Nephron progenitor cell (in vitro differentiated cells): ENCODE data around the gene CXCR1.
"Not testable (repeated sequence)": the region's sequence is repeated elsewhere in the genome, so short reads cannot be mapped to it uniquely, and the experiment has no call there.

Experiments
- DNase-seq: peaks from one replicate; pipeline ENCODE4 v3.0.0; 2021
- H3K27ac Mint-ChIP-seq: 2 replicates; pipeline ENCODE4 v1.8.0; 2021; ENCODE audit warnings: mild to moderate bottlenecking, moderate library complexity, mixed read lengths
- H3K27me3 Mint-ChIP-seq: 2 replicates; pipeline ENCODE4 v1.8.0; 2021; ENCODE audit warnings: mild to moderate bottlenecking, low read depth, mixed read lengths; ENCODE audit not compliant: poor library complexity
- H3K36me3 Mint-ChIP-seq: 2 replicates; pipeline ENCODE4 v1.8.0; 2021; ENCODE audit warnings: low read depth, mixed read lengths
- H3K4me1 Mint-ChIP-seq: 2 replicates; pipeline ENCODE4 v1.8.0; 2021; ENCODE audit warnings: mixed read lengths
- H3K4me3 Mint-ChIP-seq: 2 replicates; pipeline ENCODE4 v1.8.0; 2021; ENCODE audit warnings: mild to moderate bottlenecking, moderate library complexity, mixed read lengths
- H3K9me3 Mint-ChIP-seq: 2 replicates; pipeline ENCODE4 v1.8.0; 2021; ENCODE audit warnings: mild to moderate bottlenecking, moderate library complexity, mixed read lengths
- TF ChIP-seq, protein P1 (sequence below): fragments of 200-600 bp; sonication (generic); IDR thresholded peaks from 2 replicates; pipeline ENCODE4 v1.5.0; 2021; ENCODE audit warnings: antibody characterized with exemption

Gene CXCR1

DNA sequence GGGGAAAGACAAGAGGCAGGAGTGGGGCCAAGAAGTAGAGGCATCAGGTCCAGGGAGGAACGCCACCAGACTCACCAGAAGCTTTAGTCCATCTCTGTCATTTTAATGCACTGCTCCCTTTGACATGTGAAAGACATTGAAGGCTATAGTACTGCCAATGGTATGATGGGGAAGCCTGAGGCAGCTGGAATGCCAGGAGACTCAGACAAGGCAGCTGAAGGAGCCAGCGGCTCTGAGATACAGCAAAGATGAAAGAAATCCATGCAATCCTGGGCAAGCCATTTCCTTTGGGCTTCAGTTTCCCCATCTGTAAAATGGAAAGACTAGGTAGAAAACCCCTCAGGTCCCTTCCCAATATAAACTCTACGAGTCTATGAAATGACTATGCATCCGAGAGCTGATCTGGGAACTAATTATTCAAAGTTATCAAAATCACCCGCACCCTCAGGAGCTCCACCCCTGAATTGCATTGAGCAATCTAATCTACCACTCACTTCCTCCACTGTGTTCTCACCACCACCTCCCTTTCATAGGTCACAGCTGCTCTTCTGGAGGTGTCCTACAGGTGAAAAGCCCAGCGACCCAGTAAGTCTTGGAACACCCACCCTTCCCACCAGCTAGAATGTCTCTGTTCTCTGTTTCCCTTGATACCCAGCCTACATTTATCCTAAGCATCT, 37.8 kb downstream of the CXCR1 start:
- H3K27ac Mint-ChIP-seq = no peak overlapping the region
- H3K9me3 Mint-ChIP-seq = peaks cover under 1% of the 10 kb centered on the region
- TF ChIP-seq, protein P1, sequence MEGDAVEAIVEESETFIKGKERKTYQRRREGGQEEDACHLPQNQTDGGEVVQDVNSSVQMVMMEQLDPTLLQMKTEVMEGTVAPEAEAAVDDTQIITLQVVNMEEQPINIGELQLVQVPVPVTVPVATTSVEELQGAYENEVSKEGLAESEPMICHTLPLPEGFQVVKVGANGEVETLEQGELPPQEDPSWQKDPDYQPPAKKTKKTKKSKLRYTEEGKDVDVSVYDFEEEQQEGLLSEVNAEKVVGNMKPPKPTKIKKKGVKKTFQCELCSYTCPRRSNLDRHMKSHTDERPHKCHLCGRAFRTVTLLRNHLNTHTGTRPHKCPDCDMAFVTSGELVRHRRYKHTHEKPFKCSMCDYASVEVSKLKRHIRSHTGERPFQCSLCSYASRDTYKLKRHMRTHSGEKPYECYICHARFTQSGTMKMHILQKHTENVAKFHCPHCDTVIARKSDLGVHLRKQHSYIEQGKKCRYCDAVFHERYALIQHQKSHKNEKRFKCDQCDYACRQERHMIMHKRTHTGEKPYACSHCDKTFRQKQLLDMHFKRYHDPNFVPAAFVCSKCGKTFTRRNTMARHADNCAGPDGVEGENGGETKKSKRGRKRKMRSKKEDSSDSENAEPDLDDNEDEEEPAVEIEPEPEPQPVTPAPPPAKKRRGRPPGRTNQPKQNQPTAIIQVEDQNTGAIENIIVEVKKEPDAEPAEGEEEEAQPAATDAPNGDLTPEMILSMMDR = no peak
- peaks cover 12% of the 10 kb centered on the region for H3K4me1 Mint-ChIP-seq
- H3K27me3 Mint-ChIP-seq = peaks cover 11% of the 10 kb centered on the region
- H3K36me3 Mint-ChIP-seq = no peaks in the 10 kb centered on the region
- no peak for DNase-seq
- no peak overlapping the region for H3K4me3 Mint-ChIP-seq

DNA sequence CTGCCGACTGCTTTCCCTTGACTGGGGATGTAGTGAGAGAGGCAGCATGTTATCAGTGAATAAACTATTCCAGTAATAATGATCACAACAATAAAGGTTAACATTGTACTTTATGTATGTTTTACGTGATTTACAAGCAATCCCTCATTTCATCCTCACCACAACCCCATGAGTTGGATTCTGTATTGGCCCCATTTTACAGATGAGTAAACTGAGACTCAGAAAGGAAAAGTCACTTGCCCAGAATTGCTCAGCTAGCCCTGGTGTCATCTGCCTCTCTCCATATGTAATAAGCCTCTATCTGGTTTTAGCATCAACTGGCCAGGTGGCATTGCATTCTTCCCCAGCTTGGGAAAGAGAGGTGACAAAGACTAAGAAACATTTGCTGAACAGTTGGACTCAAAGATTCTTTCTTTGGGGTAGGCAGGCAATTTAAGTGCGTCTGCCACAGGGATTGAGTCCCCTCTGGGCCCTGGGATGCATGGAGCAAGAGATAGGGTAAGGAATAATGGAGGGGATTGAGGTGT, 38.8 kb downstream of the CXCR1 start:
- Mint-ChIP-seq H3K4me1 (peaks cover 12% of the 10 kb centered on the region), H3K4me3 (no peak overlapping the region), H3K27me3 (peaks cover 11% of the 10 kb centered on the region), H3K27ac (no peak overlapping the region), H3K36me3 (no peaks in the 10 kb centered on the region), H3K9me3 (peaks cover 8% of the 10 kb centered on the region)
- no peak for DNase-seq
- TF ChIP-seq, protein P1 = no peak

DNA sequence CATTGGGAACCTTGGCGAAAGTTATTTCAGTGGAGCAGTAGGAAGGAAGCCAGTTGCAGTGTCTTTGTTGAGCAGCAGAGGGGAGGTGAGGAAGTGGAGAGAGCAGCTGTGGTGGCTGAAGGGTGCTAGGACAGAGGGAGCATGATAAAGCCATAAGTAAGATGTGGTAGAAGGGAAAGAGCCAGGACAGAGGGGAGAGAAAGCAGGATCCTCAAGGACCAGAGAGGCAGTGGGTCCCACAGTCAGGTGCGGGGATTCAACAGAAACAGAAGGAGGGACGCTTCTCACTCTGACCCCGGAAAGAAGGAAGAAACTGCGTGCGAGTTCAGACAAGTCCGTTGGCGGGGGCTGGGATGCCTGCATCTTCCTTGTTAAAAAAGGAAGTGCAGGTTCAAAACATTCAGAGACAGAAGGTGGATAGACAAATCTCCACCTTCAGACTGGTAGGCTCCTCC, 41.1 kb downstream of the CXCR1 start, which contains the start of gene CXCR2:
TSS of gene CXCR2 (plus strand) at position 403 of the 455 bp plus-strand sequence. CDS start 8,774 bp downstream, outside the sequence.
- peak within 1 kb of the TSS; percentile 3 for H3K27ac Mint-ChIP-seq
- DNase-seq = no peak

DNA sequence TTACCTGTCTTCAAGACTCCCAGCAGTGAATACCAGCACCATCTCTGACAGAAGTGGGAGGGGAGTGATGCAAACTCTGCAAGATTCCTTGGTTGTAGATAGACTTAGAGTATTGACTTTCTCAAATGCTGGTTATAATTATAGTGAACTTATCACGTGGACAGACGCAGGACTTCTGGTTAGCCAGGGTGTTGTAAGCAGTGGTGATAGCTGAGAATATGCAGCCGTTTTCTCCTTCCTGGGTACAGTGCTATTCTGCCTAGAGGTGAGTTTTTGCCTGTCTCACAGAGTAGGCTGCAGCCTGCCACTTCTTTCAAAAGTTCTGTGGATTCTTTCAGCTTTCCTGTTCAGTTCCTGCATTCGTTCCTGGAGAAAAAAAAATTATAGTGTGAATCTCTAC, 41.7 kb downstream of the CXCR1 start:
- H3K27ac Mint-ChIP-seq = peak overlapping the region; percentile 3
- H3K27me3 Mint-ChIP-seq = peaks cover 8% of the 10 kb centered on the region
- peaks cover 31% of the 10 kb centered on the region for H3K9me3 Mint-ChIP-seq
- peaks cover 5% of the 10 kb centered on the region for H3K36me3 Mint-ChIP-seq
- peaks cover 12% of the 10 kb centered on the region for H3K4me1 Mint-ChIP-seq
- no peak overlapping the region for H3K4me3 Mint-ChIP-seq
- TF ChIP-seq, protein P1 = no peak
- no peak for DNase-seq

More for the DNA sequence above, 41.1 kb downstream of the CXCR1 start, which contains the start of gene CXCR2:
- H3K9me3 Mint-ChIP-seq = peaks cover 31% of the 10 kb centered on the region
- TF ChIP-seq, protein P1 = no peak
- H3K4me3 Mint-ChIP-seq = no peak within 1 kb of the TSS
- H3K27me3 Mint-ChIP-seq = peaks cover 7% of the 10 kb centered on the region
- H3K4me1 Mint-ChIP-seq = peaks cover 12% of the 10 kb centered on the region
- H3K36me3 Mint-ChIP-seq = peaks cover 5% of the 10 kb centered on the region

DNA sequence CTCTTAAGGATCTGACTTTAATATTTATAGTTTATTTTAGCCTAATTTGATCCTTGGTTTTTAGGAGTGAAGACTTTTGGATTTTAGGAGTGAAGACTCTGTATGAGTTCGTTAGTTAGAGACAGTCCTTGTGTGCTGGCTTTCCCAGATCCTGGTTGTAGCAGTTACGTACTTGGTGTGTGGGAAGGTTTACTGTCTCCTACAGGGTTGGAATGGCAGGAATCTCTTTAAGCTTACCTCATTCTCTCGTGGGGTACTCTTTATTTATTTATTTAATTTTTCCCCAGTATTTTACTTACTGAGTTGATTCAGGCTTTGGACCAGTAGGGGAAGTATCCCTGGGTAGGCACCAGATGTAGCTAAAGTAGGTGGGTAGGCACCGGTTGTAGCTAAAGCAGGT, 42.8 kb downstream of the CXCR1 start:
- peaks cover 32% of the 10 kb centered on the region for H3K9me3 Mint-ChIP-seq
- DNase-seq = no peak
- TF ChIP-seq, protein P1 = no peak
- peaks cover 5% of the 10 kb centered on the region for H3K36me3 Mint-ChIP-seq
- no peak overlapping the region for H3K27ac Mint-ChIP-seq
- H3K4me1 Mint-ChIP-seq = peaks cover 12% of the 10 kb centered on the region
- H3K4me3 Mint-ChIP-seq = no peak overlapping the region
- H3K27me3 Mint-ChIP-seq = peaks cover 6% of the 10 kb centered on the region

DNA sequence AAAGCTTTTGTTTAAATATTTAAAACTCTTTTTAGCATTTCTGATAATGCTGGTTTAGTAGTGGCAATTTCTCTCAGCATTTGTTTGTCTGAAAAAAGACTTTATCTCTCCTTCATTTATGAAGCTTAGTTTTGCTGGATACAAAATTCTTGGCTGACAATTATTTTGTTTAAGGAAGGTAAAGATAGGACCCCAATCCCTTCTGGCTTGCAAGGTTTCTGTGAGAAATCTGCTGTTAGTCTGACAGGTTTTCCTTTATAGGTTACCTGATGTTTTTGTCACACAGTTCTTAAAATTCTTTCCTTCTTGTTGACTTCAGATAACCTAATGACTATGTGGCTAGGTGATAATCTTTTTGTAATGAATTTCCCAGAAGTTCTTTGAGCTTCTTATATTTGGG, 44.5 kb downstream of the CXCR1 start:
- H3K9me3 Mint-ChIP-seq = peaks cover 42% of the 10 kb centered on the region

DNA sequence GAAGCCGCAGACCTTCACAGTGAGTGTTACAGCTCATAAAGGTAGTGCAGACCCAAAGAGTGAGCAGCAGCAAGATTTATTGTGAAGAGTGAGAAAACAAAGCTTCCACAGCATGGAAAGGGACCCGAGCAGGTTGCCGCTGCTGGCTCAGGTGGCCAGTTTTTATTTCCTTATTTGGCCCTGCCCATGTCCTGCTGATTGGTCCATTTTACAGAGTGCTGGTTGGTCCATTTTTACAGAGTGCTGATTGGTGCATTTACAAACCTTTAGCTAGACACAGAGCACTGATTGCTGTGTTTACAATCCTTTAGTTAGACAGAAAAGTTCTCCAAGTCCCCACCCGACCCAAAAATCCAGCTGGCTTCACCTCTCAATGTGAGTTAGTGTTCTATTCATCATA, 45.0 kb downstream of the CXCR1 start:
- H3K27ac Mint-ChIP-seq, DNase-seq, H3K4me3 Mint-ChIP-seq, H3K36me3 Mint-ChIP-seq, H3K27me3 Mint-ChIP-seq: not testable (repeated sequence)
- Mint-ChIP-seq H3K4me1 (peaks cover 12% of the 10 kb centered on the region), H3K9me3 (peaks cover 47% of the 10 kb centered on the region)

More for the DNA sequence above, 44.5 kb downstream of the CXCR1 start:
- not testable (repeated sequence) for H3K27ac Mint-ChIP-seq, DNase-seq, H3K4me3 Mint-ChIP-seq, H3K27me3 Mint-ChIP-seq, H3K36me3 Mint-ChIP-seq
- H3K4me1 Mint-ChIP-seq = peaks cover 12% of the 10 kb centered on the region
